ENCODE results near the gene ELP1.

Gene ELP1

GRCh38 chr9:108967916-108968315, 34.0 kb upstream of the ELP1 start:
- no peak overlapping the region for H3K4me3 ChIP-seq (ENCODE audit: low read length)
- DNase-seq (ENCODE audit: low read depth), result no peak
- TF ChIP-seq CTCF (conservative IDR thresholded peaks at IDR 0.05; ENCODE audit: low read length), result no peak

GRCh38 chr9:108963459-108964143, 29.7 kb upstream of the ELP1 start:
- TF ChIP-seq CTCF (conservative IDR thresholded peaks at IDR 0.05; ENCODE audit: low read length), result no peak
- no peak overlapping the region for H3K4me3 ChIP-seq (ENCODE audit: low read length)
- peak; percentile 15 for DNase-seq (ENCODE audit: low read depth)

- no peak overlapping the region for H3K4me3 ChIP-seq (ENCODE audit: low read length)
- no peak for TF ChIP-seq CTCF (conservative IDR thresholded peaks at IDR 0.05; ENCODE audit: low read length)
- DNase-seq (ENCODE audit: low read depth), result no peak
Measured at GRCh38 chr9:108961151-108961550, 27.2 kb upstream of the ELP1 start.

- DNase-seq (ENCODE audit: low read depth), result no peak
- H3K4me3 ChIP-seq (ENCODE audit: low read length), result no peak overlapping the region
- TF ChIP-seq CTCF (conservative IDR thresholded peaks at IDR 0.05; ENCODE audit: low read length), result no peak
Measured at GRCh38 chr9:108960331-108960730, 26.4 kb upstream of the ELP1 start.

GRCh38 chr9:108956631-108957026, 22.7 kb upstream of the ELP1 start:
- H3K4me3 ChIP-seq (ENCODE audit: low read length), result no peak overlapping the region
- no peak for TF ChIP-seq CTCF (conservative IDR thresholded peaks at IDR 0.05; ENCODE audit: low read length)
- DNase-seq (ENCODE audit: low read depth), result no peak

GRCh38 chr9:108956022-108956630, 22.2 kb upstream of the ELP1 start:
- TF ChIP-seq CTCF (conservative IDR thresholded peaks at IDR 0.05; ENCODE audit: low read length), result no peak
- no peak overlapping the region for H3K4me3 ChIP-seq (ENCODE audit: low read length)
- no peak for DNase-seq (ENCODE audit: low read depth)

GRCh38 chr9:108953983-108954574, 20.2 kb upstream of the ELP1 start:
- no peak overlapping the region for H3K4me3 ChIP-seq (ENCODE audit: low read length)
- TF ChIP-seq CTCF (conservative IDR thresholded peaks at IDR 0.05; ENCODE audit: low read length), result peak; percentile 68
- DNase-seq (ENCODE audit: low read depth), result peak; percentile 65

Measured in AG10803 (cell line).